Measurements from ENCODE around the gene UBE2J2.
A peak's percentile ranks its signal among the peaks of the same experiment; 100 is the strongest.

- TF ChIP-seq RBBP5 (IDR thresholded peaks at IDR 0.05; ENCODE audit: borderline replicate concordance, low read depth, low read length) (peak; percentile 49; the same call in 1 of the 2 replicates), KDM1A (IDR thresholded peaks at IDR 0.05; ENCODE audit: borderline replicate concordance, low read length) (no peak), SP1 (IDR thresholded peaks at IDR 0.05; ENCODE audit: low read depth, low read length) (peak; percentile 69; the same call in 1 of the 2 replicates), TAF1 (IDR thresholded peaks at IDR 0.05; ENCODE audit: low read depth, low read length) (peak; percentile 77), POLR2A (IDR thresholded peaks at IDR 0.05; ENCODE audit: control extremely low read depth in 1 of 2, low read depth in 2 of 2, low read length in 2 of 2) (peak in 1 of 2 experiments; percentile 63; a peak in 2 of 3 replicates), CTCF (IDR thresholded peaks at IDR 0.05; ENCODE audit: control extremely low read depth in 1 of 3, insufficient read depth in 1 of 3, low read depth in 1 of 3, low read length in 3 of 3) (peak in 1 of 3 experiments; percentile 10; a peak in 1 of 4 replicates), YY1 (IDR thresholded peaks at IDR 0.05; ENCODE audit: low read depth, low read length) (peak; percentile 99), HDAC2 (IDR thresholded peaks at IDR 0.05; ENCODE audit: borderline replicate concordance in 1 of 2, low read depth in 2 of 2, low read length in 2 of 2) (no peak), RFX5 (IDR thresholded peaks at IDR 0.05; ENCODE audit: borderline replicate concordance, low read depth, low read length) (no peak), CBX5 (IDR thresholded peaks at IDR 0.05; ENCODE audit: low read depth, low read length) (no peak), EZH2 (IDR thresholded peaks at IDR 0.05; ENCODE audit: low read depth, low read length, severe bottlenecking) (no peak)
These were observed 42.0 kb downstream of the UBE2J2 start, which contains the start of gene SDF4 for GRCh38 chr1:1231400-1232207.

Data from H1 (cell line).